ENCODE data around the gene C19orf53.

GRCh38 chr19:13797058-13797440, 22.8 kb downstream of the C19orf53 start:
- TF ChIP-seq CTCF (IDR thresholded peaks at IDR 0.05) (no peak), POLR2A (IDR thresholded peaks at IDR 0.05) (no peak)
